NT2/D1 (cell line): ENCODE measurements around the gene KIAA1958.

ENCODE experiments used
- DNase-seq: peaks from one replicate; pipeline ENCODE4 v3.0.0-alpha.2; 2011; ENCODE audit warnings: low read depth, low spot score
- H3K27me3 ChIP-seq: 2 replicates; pipeline ENCODE4 v1.6.0; 2011; ENCODE audit warnings: mild to moderate bottlenecking; ENCODE audit not compliant: insufficient read length, insufficient read depth
- H3K36me3 ChIP-seq: 2 replicates; pipeline ENCODE4 v1.6.1; 2011; ENCODE audit warnings: mild to moderate bottlenecking, low read length, mixed read lengths; ENCODE audit not compliant: insufficient read depth, insufficient read length
- H3K4me1 ChIP-seq: 2 replicates; pipeline ENCODE4 v1.5.1; 2011; ENCODE audit not compliant: insufficient read depth, insufficient read length
- H3K4me3 ChIP-seq: 2 replicates; pipeline ENCODE4 v1.5.1; 2011; ENCODE audit warnings: low read depth; ENCODE audit not compliant: insufficient read length
- H3K9ac ChIP-seq: 2 replicates; pipeline ENCODE4 v1.6.0; 2011; ENCODE audit warnings: low read depth; ENCODE audit not compliant: insufficient read length
- H3K9me3 ChIP-seq: 2 replicates; pipeline ENCODE4 v1.5.1; 2011; ENCODE audit warnings: mild to moderate bottlenecking, low read length; ENCODE audit not compliant: insufficient read depth
- SUZ12 ChIP-seq: IDR thresholded peaks from 2 replicates; pipeline ENCODE4 v1.6.1; 2011; ENCODE audit not compliant: insufficient read length, insufficient read depth; ENCODE audit errors: extremely low read depth
- YY1 ChIP-seq: IDR thresholded peaks from 2 replicates; pipeline ENCODE4 v1.6.1; 2011; ENCODE audit not compliant: insufficient read length, insufficient read depth
- ZNF274 ChIP-seq: IDR thresholded peaks from 2 replicates; pipeline ENCODE4 v1.6.1; 2011; ENCODE audit warnings: mild to moderate bottlenecking, low read depth, low read length

KIAA1958 gene

DNA sequence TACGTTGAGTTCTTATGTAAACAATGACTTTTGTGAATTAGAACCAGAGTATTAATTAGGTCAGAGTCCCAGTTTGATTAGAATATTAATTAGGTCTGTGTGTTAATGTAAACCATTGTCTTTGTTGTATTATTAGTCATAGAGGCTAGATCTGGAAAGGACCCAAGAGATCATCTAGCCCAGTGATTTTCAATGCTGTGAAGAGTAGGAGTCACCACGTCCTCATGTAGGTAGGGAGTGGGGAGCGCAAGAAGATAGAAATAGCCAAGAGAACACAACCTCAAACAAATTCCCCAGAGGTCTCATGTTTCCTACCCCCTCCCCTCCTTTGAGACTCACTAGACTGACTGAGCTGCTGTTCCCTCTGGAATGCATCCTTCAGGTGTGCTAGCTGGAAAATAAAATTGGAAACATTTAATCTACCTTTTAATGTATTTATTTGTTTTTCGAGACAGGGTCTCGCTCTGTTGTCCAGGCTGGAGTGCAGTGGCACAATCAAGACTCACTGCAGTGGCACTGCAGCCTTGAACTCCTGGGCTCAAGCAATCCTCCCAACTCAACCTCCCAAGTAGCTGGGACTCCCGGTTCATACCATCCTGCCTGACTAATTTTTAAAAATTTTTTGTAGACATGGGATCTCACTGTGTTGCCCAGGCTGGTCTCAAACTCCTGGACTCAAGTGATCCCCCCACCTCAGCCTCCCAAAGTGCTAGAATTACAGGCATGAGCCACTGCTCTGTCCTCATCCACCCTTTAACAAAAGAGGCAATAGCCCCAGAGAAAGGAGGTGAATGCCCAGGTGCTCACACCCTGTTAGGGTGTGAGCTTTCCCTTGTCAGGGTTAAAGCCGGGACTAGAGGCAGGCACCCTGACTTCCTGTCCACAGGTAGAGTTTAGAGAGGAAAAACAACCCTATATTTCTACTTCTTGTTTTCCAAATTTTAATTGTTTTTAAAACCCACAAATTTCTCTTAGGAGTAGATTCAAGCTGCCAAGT is 138.4 kb downstream of the KIAA1958 start:
- H3K27me3 ChIP-seq = no peaks in the 10 kb centered on the region
- no peak overlapping the region for H3K4me3 ChIP-seq
- no peak overlapping the region for H3K9ac ChIP-seq
- no peaks in the 10 kb centered on the region for H3K36me3 ChIP-seq
- DNase-seq = no peak
- no peak for TF ChIP-seq YY1
- no peak for TF ChIP-seq ZNF274
- TF ChIP-seq SUZ12 = no peak
- no peaks in the 10 kb centered on the region for H3K4me1 ChIP-seq
- H3K9me3 ChIP-seq = no peaks in the 10 kb centered on the region

DNA sequence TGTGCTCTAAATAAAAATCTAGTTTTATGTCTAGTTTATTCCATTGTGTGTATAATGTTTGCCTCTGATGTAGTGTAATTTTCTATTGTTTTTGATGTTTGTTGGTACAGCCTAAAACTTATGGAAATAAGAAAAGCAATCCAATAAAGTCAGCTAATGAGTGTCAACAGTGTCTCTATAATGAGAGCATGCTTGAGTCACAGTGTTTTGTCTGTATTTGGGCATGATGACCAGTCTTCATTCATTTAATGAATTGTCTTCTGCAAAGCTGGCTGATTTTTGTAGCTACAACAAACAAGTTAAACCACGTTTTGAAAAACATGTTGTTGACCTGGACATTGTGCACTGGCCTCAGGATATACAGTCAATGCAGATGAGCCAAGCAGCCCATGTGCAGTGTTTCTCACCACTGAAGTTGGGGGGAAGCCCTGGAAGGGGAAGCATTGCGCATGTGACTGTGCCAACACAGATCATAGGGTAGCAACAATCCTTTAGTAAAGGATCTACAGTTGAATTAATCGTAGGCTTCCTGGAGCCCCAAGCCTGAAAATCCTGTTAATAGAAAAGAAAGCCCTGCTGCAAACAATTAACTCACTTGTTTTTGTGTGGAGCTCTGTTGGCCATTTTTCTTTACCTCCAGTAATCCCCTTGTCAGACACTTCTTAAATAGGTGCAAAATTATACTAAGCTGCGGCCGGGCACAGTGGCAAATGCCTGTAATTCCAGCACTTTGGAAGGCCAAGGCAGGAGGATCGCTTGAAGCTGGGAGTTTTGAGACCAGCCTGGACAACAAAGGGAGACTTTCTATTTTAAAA is 143.3 kb downstream of the KIAA1958 start:
- Histone ChIP-seq H3K4me1 (no peaks in the 10 kb centered on the region), H3K4me3 (no peak overlapping the region), H3K9me3 (no peaks in the 10 kb centered on the region), H3K9ac (no peak overlapping the region), H3K36me3 (no peaks in the 10 kb centered on the region), H3K27me3 (no peaks in the 10 kb centered on the region)
- no peak for TF ChIP-seq YY1
- TF ChIP-seq SUZ12 = no peak
- TF ChIP-seq ZNF274 = no peak
- DNase-seq = no peak

DNA sequence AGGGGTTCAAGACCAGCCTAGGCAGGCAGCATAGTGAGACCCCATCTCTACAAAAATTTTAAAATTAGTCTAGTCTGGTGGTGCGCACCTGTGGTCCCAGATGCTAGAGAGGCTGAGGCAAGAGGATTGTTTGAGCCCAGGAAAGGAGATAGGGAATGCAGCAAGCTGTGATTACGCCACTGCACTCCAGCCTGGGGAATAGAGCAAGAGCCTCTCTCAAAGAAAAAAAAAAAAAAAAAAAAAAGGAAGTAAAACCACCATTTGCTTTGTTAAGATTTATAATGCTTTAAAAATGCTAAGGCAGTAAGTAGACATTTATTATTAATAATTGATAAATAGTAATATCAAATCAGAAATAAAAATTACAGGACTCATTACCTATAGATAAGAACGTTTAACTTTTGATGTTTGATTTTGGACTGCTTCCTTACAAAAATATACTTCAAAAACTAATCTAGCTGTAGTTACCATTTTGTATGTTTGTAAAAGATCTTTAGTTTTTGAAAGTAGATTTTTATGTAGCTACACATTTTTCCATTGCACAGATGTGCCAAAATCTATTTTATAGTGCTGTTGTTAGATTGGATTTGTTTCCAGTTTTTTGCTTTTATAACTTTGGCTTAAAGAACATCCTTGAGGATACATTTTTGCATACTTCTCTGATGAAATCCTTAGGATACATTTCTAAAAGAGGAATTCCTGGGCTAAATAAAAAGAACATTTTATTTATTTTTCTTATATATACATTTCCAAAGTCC is 144.9 kb downstream of the KIAA1958 start:
- no peak overlapping the region for H3K9ac ChIP-seq
- TF ChIP-seq YY1 (no peak), SUZ12 (no peak), ZNF274 (no peak)
- no peaks in the 10 kb centered on the region for H3K9me3 ChIP-seq
- H3K27me3 ChIP-seq = no peaks in the 10 kb centered on the region
- H3K4me3 ChIP-seq = no peak overlapping the region
- DNase-seq = no peak
- no peaks in the 10 kb centered on the region for H3K36me3 ChIP-seq
- H3K4me1 ChIP-seq = no peaks in the 10 kb centered on the region

DNA sequence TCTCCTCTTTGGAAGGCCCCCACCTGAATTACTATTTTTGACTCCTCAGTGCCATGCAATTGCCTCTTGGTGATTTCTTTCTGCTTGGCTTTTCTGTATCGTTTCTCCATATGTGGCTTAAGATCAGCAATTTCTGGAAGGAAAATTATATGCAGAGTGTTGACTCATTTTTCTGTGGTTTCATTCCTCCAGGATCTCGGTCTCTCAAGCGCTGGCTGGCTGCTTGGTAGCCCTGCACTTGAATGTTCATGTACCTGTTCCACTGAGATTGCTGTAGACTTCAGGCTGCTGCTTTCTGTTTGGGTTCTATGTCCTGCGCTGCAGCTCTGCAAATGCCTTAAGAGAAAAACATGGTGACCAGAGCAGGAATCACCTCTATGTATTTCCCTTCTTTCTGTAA is 153.7 kb downstream of the KIAA1958 start:
- H3K9me3 ChIP-seq = peaks cover 18% of the 10 kb centered on the region
- H3K36me3 ChIP-seq = no peaks in the 10 kb centered on the region
- DNase-seq = no peak
- TF ChIP-seq ZNF274 (no peak), SUZ12 (no peak), YY1 (no peak)
- H3K9ac ChIP-seq = no peak overlapping the region
- H3K4me1 ChIP-seq = peaks cover 2% of the 10 kb centered on the region
- no peak overlapping the region for H3K4me3 ChIP-seq
- H3K27me3 ChIP-seq = no peaks in the 10 kb centered on the region

DNA sequence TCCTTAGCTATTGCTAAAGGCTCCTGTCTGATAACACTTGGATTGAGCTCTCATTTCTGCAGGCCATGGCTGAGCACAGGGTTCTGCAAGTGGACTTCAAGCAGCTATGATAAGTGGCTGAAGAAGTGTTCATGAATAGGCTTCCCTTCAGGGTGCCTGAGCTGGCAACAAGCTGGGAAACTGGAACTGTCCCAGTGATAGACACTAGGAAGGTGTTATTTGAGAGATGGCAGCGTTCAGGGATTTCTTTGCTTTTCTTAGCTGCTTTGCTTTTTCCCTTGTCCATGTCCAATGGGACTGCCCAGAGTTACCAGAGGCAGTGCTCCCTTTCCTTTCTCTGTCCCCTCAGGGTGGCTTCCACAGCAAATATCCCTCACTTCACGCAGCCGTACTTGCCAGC is 155.5 kb downstream of the KIAA1958 start:
- TF ChIP-seq YY1 = no peak
- TF ChIP-seq ZNF274 = no peak
- TF ChIP-seq SUZ12 = no peak
- no peaks in the 10 kb centered on the region for H3K27me3 ChIP-seq

DNA sequence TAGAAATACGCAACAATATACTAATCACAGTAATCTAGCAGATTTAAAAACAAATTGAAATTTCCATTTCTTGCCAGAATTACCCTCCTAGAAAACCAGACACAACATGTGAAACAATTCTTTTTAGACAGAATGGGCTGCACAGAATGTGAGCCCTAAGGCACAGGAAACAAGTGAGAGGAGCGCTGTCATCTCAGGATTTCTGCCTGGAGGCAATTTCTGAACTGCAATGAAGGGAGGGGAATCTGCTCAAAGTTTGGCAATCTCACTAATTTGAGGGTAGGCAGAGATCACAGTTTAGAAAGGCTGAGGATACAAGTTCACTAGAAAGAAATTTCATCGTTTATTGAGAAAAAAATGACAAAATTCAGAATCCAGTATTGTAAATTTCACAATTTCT is 161.0 kb downstream of the KIAA1958 start:
- no peaks in the 10 kb centered on the region for H3K4me1 ChIP-seq
- no peak for DNase-seq
- H3K36me3 ChIP-seq = no peaks in the 10 kb centered on the region
- no peak overlapping the region for H3K9ac ChIP-seq
- H3K27me3 ChIP-seq = no peaks in the 10 kb centered on the region
- no peak overlapping the region for H3K4me3 ChIP-seq
- peaks cover 26% of the 10 kb centered on the region for H3K9me3 ChIP-seq
- TF ChIP-seq YY1 (no peak), ZNF274 (no peak), SUZ12 (no peak)

More for the DNA sequence above, 155.5 kb downstream of the KIAA1958 start:
- Histone ChIP-seq H3K9ac (no peak overlapping the region), H3K4me1 (peaks cover 2% of the 10 kb centered on the region), H3K4me3 (no peak overlapping the region), H3K36me3 (no peaks in the 10 kb centered on the region), H3K9me3 (peaks cover 18% of the 10 kb centered on the region)
- no peak for DNase-seq

DNA sequence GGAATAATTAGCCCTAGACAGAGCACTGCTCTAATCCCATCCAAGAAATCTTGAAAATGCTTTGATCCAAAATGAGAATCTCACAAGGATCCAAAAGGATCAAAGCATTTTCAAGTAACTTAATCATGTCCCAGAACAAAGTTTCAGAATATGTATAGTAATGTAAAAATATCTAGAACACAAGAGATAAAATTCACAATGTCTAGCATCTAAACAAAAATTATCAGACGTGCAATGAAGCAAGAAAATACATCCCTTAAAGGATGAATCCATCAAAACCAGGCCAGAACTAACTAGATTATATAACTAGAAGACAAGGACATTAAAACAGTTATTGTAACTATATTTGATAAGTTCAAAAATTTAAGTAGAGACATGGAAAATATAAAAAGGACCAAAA is 162.0 kb downstream of the KIAA1958 start:
- Histone ChIP-seq H3K27me3 (no peaks in the 10 kb centered on the region), H3K9me3 (peaks cover 26% of the 10 kb centered on the region), H3K4me3 (no peak overlapping the region), H3K9ac (no peak overlapping the region), H3K36me3 (no peaks in the 10 kb centered on the region), H3K4me1 (no peaks in the 10 kb centered on the region)
- DNase-seq = no peak
- TF ChIP-seq YY1 (no peak), SUZ12 (no peak), ZNF274 (no peak)
